NCI-H446 treated with DMSO at 0.1 percent for 48 hours (cell line): ENCODE results near the gene KAZN.
A peak's percentile ranks its signal among the peaks of the same experiment; 100 is the strongest.

Experiments used
- DNase-seq: peaks from one replicate; lab custom pipeline; 2025; lab: John Stamatoyannopoulos, UW

KAZN gene

GRCh38 chr1:14853518-14853917 is 255.0 kb downstream of the KAZN start:
- DNase-seq = no peak

- no peak for DNase-seq
These were observed 256.8 kb downstream of the KAZN start for GRCh38 chr1:14855268-14855667.

- DNase-seq = no peak
These were observed 257.3 kb downstream of the KAZN start for GRCh38 chr1:14855801-14856200.

- no peak for DNase-seq
These were observed 259.1 kb downstream of the KAZN start for GRCh38 chr1:14857436-14858195.

GRCh38 chr1:14862114-14862771 is 263.8 kb downstream of the KAZN start:
- no peak for DNase-seq

GRCh38 chr1:14865106-14865505 is 266.6 kb downstream of the KAZN start:
- no peak for DNase-seq

- DNase-seq = no peak
These were observed 268.6 kb downstream of the KAZN start for GRCh38 chr1:14866911-14867612.

- DNase-seq = no peak
These were observed 270.7 kb downstream of the KAZN start for GRCh38 chr1:14869187-14869586.

- no peak for DNase-seq
These were observed 272.9 kb downstream of the KAZN start for GRCh38 chr1:14871218-14871970.

GRCh38 chr1:14872762-14873161 is 274.3 kb downstream of the KAZN start:
- no peak for DNase-seq

- no peak for DNase-seq
These were observed 275.2 kb downstream of the KAZN start for GRCh38 chr1:14873677-14874076.

- no peak for DNase-seq
These were observed 277.3 kb downstream of the KAZN start for GRCh38 chr1:14875524-14876509.

- no peak for DNase-seq
These were observed 278.3 kb downstream of the KAZN start for GRCh38 chr1:14876747-14877146.

GRCh38 chr1:14877224-14877623 is 278.7 kb downstream of the KAZN start:
- no peak for DNase-seq

- no peak for DNase-seq
These were observed 279.6 kb downstream of the KAZN start for GRCh38 chr1:14878124-14878523.

GRCh38 chr1:14878951-14879350 is 280.5 kb downstream of the KAZN start:
- DNase-seq = no peak

GRCh38 chr1:14880456-14881316 is 282.2 kb downstream of the KAZN start:
- peak; percentile 26 for DNase-seq

- DNase-seq = no peak
These were observed 283.5 kb downstream of the KAZN start for GRCh38 chr1:14881775-14882672.

- DNase-seq = no peak
These were observed 286.2 kb downstream of the KAZN start for GRCh38 chr1:14884614-14885175.
